Subcutaneous abdominal adipose tissue (tissue), 5 donors: ENCODE measurements around the gene ZNF248.
"Not testable (repeated sequence)": the region's sequence is repeated elsewhere in the genome, so short reads cannot be mapped to it uniquely, and the experiment has no call there.

Experiments
- H3K27ac ChIP-seq: one replicate; pipeline ENCODE4 v1.7.0; 2013; ENCODE audit warnings: low read depth, mild to moderate bottlenecking, inconsistent platforms, low read length, moderate library complexity
- H3K27me3 ChIP-seq, 5 donors: one replicate each; pipeline ENCODE4 v1.7.0; 2013; ENCODE audit warnings: low read length in 5 of 5, inconsistent platforms in 1 of 5; ENCODE audit not compliant: control insufficient read depth in 5 of 5, insufficient read depth in 4 of 5
- H3K36me3 ChIP-seq, 5 donors: one replicate each; pipeline ENCODE4 v1.7.0; 2013; ENCODE audit warnings: low read length in 5 of 5; ENCODE audit not compliant: control insufficient read depth in 5 of 5, insufficient read depth in 5 of 5
- H3K4me1 ChIP-seq, 5 donors: one replicate each; pipeline ENCODE4 v1.7.0; 2013; ENCODE audit warnings: low read length in 5 of 5, mild to moderate bottlenecking in 3 of 5, moderate library complexity in 1 of 5; ENCODE audit not compliant: control insufficient read depth in 5 of 5, insufficient read depth in 5 of 5
- H3K4me3 ChIP-seq, 5 donors: one replicate each; pipeline ENCODE4 v1.7.0; 2013; ENCODE audit warnings: low read length in 5 of 5, low read depth in 1 of 5
- H3K9ac ChIP-seq, 5 donors: one replicate each; pipeline ENCODE4 v1.7.0; 2013; ENCODE audit warnings: low read length in 5 of 5, mild to moderate bottlenecking in 4 of 5, moderate library complexity in 3 of 5
- H3K9me3 ChIP-seq, 5 donors: one replicate each; pipeline ENCODE4 v1.7.0; 2013; ENCODE audit warnings: low read length in 5 of 5; ENCODE audit not compliant: control insufficient read depth in 5 of 5
- donor health status: healthy.
- donor health status: healthy.
- donor health status: healthy.
- donor health status: healthy.
- donor health status: healthy.

The ZNF248 gene

GRCh38 chr10:37865957-37866803 is 8.8 kb upstream of the ZNF248 start:
- Histone ChIP-seq H3K27ac (no peak overlapping the region), H3K9me3 (no peaks in the 10 kb centered on the region), H3K4me1 (peaks cover 0 to 1% (median 0%) of the 10 kb centered on the region in 5 donors), H3K36me3 (no peaks in the 10 kb centered on the region), H3K9ac (no peak overlapping the region), H3K4me3 (no peak overlapping the region), H3K27me3 (no peaks in the 10 kb centered on the region)

- H3K9me3 ChIP-seq = no peaks in the 10 kb centered on the region
- H3K4me1 ChIP-seq = peaks cover 0 to 10% (median 4%) of the 10 kb centered on the region in 5 donors
- no peak overlapping the region for H3K4me3 ChIP-seq
- H3K27me3 ChIP-seq = no peaks in the 10 kb centered on the region
- H3K36me3 ChIP-seq = no peaks in the 10 kb centered on the region
- no peak overlapping the region for H3K9ac ChIP-seq
- H3K27ac ChIP-seq = no peak overlapping the region
These were observed 7.9 kb upstream of the ZNF248 start for GRCh38 chr10:37865264-37865663.

- Histone ChIP-seq H3K27ac (peak overlapping the region; percentile 55), H3K4me3 (peak overlapping the region in 1 of 5 donors; percentile 46), H3K27me3 (no peaks in the 10 kb centered on the region), H3K9me3 (no peaks in the 10 kb centered on the region), H3K9ac (peak overlapping the region in 1 of 5 donors; percentile 24), H3K36me3 (no peaks in the 10 kb centered on the region), H3K4me1 (peaks cover 3 to 39% (median 33%) of the 10 kb centered on the region in 5 donors)
These were observed 3.2 kb upstream of the ZNF248 start for GRCh38 chr10:37860494-37861190.

- H3K27ac ChIP-seq, H3K36me3 ChIP-seq: not testable (repeated sequence)
- H3K4me1 ChIP-seq = peaks cover 3 to 49% (median 41%) of the 10 kb centered on the region in 5 donors
These were observed 1.9 kb upstream of the ZNF248 start for GRCh38 chr10:37859270-37859669.

GRCh38 chr10:37856881-37857286 is 526 bp downstream of the ZNF248 start:
- Histone ChIP-seq H3K9ac (peak overlapping the region; percentile 69 to 98 (median 92)), H3K36me3 (peaks cover 0 to 6% (median 0%) of the 10 kb centered on the region in 5 donors), H3K27me3 (no peaks in the 10 kb centered on the region), H3K27ac (peak overlapping the region; percentile 99), H3K4me3 (peak overlapping the region; percentile 85 to 98 (median 92)), H3K4me1 (peaks cover 3 to 49% (median 41%) of the 10 kb centered on the region in 5 donors), H3K9me3 (no peaks in the 10 kb centered on the region)

More at GRCh38 chr10:37859270-37859669, 1.9 kb upstream of the ZNF248 start:
- peak overlapping the region in 1 of 5 donors; percentile 24 for H3K4me3 ChIP-seq
- not testable (repeated sequence) for H3K27me3 ChIP-seq, H3K9me3 ChIP-seq, H3K9ac ChIP-seq

GRCh38 chr10:37855636-37856035 is 1.8 kb downstream of the ZNF248 start:
- Histone ChIP-seq H3K4me3 (no peak overlapping the region), H3K4me1 (peaks cover 3 to 43% (median 37%) of the 10 kb centered on the region in 5 donors), H3K9ac (peak overlapping the region in 1 of 5 donors; percentile 66), H3K27ac (no peak overlapping the region), H3K36me3 (peaks cover 0 to 6% (median 0%) of the 10 kb centered on the region in 5 donors), H3K9me3 (no peaks in the 10 kb centered on the region), H3K27me3 (no peaks in the 10 kb centered on the region)

- H3K27ac ChIP-seq = no peak overlapping the region
- H3K9me3 ChIP-seq = no peaks in the 10 kb centered on the region
- peaks cover 3 to 39% (median 33%) of the 10 kb centered on the region in 5 donors for H3K4me1 ChIP-seq
- H3K4me3 ChIP-seq = no peak overlapping the region
- H3K36me3 ChIP-seq = peaks cover 0 to 6% (median 0%) of the 10 kb centered on the region in 5 donors
- no peaks in the 10 kb centered on the region for H3K27me3 ChIP-seq
- H3K9ac ChIP-seq = no peak overlapping the region
These were observed 2.8 kb downstream of the ZNF248 start for GRCh38 chr10:37854626-37855025.

- no peaks in the 10 kb centered on the region for H3K27me3 ChIP-seq
- no peak overlapping the region for H3K4me3 ChIP-seq
- H3K9me3 ChIP-seq = no peaks in the 10 kb centered on the region
- no peaks in the 10 kb centered on the region for H3K4me1 ChIP-seq
- H3K27ac ChIP-seq = no peak overlapping the region
- peaks cover 4 to 19% (median 7%) of the 10 kb centered on the region in 5 donors for H3K36me3 ChIP-seq
- H3K9ac ChIP-seq = no peak overlapping the region
These were observed 12.8 kb downstream of the ZNF248 start for GRCh38 chr10:37844644-37845043.

GRCh38 chr10:37839243-37839642 is 18.2 kb downstream of the ZNF248 start:
- Histone ChIP-seq H3K9ac (no peak overlapping the region), H3K9me3 (peaks cover 0 to 7% (median 0%) of the 10 kb centered on the region in 5 donors), H3K36me3 (peaks cover 20 to 60% (median 36%) of the 10 kb centered on the region in 5 donors), H3K27ac (no peak overlapping the region), H3K27me3 (no peaks in the 10 kb centered on the region), H3K4me3 (no peak overlapping the region), H3K4me1 (no peaks in the 10 kb centered on the region)
